Pancreas (tissue), 10 donors: ENCODE measurements around the gene TLCD2. TPM values are rescaled to one million over a fixed set of nuclear protein-coding genes. Genes with fewer than 3 reads are reported as not detected.

Experiments used
- ATAC-seq, 4 donors: fragments of 200-7000 bp; cut with Tn5 transposase; one replicate each; pipeline versions ENCODE4 v1.8.0 to v1.9.1; 2020; ENCODE audit warnings: mild to moderate bottlenecking in 4 of 4, moderate library complexity in 4 of 4
- DNase-seq, 6 donors: peaks; one replicate each; pipeline ENCODE4 v3.0.0-alpha.2; 2020
- FAIRE-seq: peaks from 2 replicates; lab custom pipeline; 2012; peaks lifted over from hg19 to GRCh38; lab: Jason Lieb, UNC
- H3K27ac ChIP-seq, 4 donors: fragments of 200-600 bp; sonication (generic); 1 replicate in 3 of 4; 2 replicates in 1 of 4; pipeline versions ENCODE4 v1.5.0 to v1.8.0; 2020
- H3K27me3 ChIP-seq, 4 donors: fragments of 200-600 bp; one replicate each; pipeline ENCODE4 v1.8.0; 2021
- H3K36me3 ChIP-seq, 3 donors: fragments of 200-600 bp; sonication (generic) in 1 of 3; one replicate each; pipeline versions ENCODE4 v1.5.0 to v1.8.0; 2020 to 2021
- H3K4me1 ChIP-seq, 3 donors: fragments of 200-600 bp; one replicate each; pipeline ENCODE4 v1.8.0; 2021
- H3K4me3 ChIP-seq, 4 donors: fragments of 200-600 bp; sonication (generic) in 2 of 4; one replicate each; pipeline versions ENCODE4 v1.5.0 to v1.8.0; 2020 to 2021
- H3K9me3 ChIP-seq, 4 donors: fragments of 200-600 bp; one replicate each; pipeline ENCODE4 v1.8.0; 2021
- CTCF ChIP-seq, 4 donors: fragments of 200-600 bp; sonication (generic) in 3 of 4; IDR thresholded peaks; one replicate each; pipeline versions ENCODE4 v1.5.0 to v1.8.0; 2021; ENCODE audit warnings: antibody characterized with exemption in 4 of 4
- WGBS, 2 donors: extraction: QIAGEN DNeasy Blood & Tissue Kit; methylation state at CpG; one replicate each; pipeline ENCODE4 v1.1.7; 2013; 5-methylcytosine and 5-hydroxymethylcytosine counted together
- intact Hi-C, 3 donors: fragments of 100-400 bp; cut with DNase I; formaldehyde crosslinking; loops; one replicate each; pipeline versions ENCODE4 v1.11.1 to v1.14.2; 2022
- polyA plus RNA-seq, 2 donors: library from polyadenylated mRNA; stranded (reverse); fragments of 200-250 nt; gene quantifications; one replicate each; pipeline ENCODE4 v1.2.3, GENCODE V29; 2013
- total RNA-seq, 6 donors: library from RNA; stranded (reverse); fragmentation: NEBNext Ultra II Directional in 4 of 6; extraction: Animal tissue kit (Norgen Biotek cat#: 25700) in 4 of 6; gene quantifications; one replicate each; pipeline versions ENCODE4 v1.2.1 to v1.2.4, GENCODE V29; 2021 to 2023
- donor health status: healthy with polysubstance abuse.
- donor health status: DM: no; HTN: no; CAD: no; lungs with moderate emphysema.
- donor health status: DM: no; HTN: no; CAD: no.
- donor health status: control.
- donor health status: control.
- donor health status: Bipolar disorder and iron deficiency.
- donor health status: DM: yes; HTN: yes; CAD: no.
- donor health status: DM: no; HTN: no; CAD: no.
- donor health status: DM: no; HTN: no; CAD: no.
- donor health status: DM: yes; HTN: yes; CAD: no.

TLCD2 gene
- total and polyA plus RNA-seq, 8 donors: 0.56 to 2.8 (median 1.4) TPM

- DNase-seq (no peak), ATAC-seq (no peak), FAIRE-seq (no peak)
- H3K36me3 ChIP-seq: no peaks in the 10 kb centered on the region
- H3K4me1 ChIP-seq: no peaks in the 10 kb centered on the region
- no peaks in the 10 kb centered on the region for H3K27me3 ChIP-seq
- 86 to 90% methylated on average over 9 of the region's 9 CpGs for WGBS, 2 donors
- no peaks in the 10 kb centered on the region for H3K9me3 ChIP-seq
- H3K27ac ChIP-seq: no peak overlapping the region
- intact Hi-C loops: no loop called here
- H3K4me3 ChIP-seq: no peak overlapping the region
- no peak for TF ChIP-seq CTCF (IDR thresholded peaks at IDR 0.05)
Measured at GRCh38 chr17:1750628-1751027, 40.5 kb upstream of the TLCD2 start.

- peak overlapping the region in 1 of 4 donors; percentile 17 for H3K27ac ChIP-seq
Measured at GRCh38 chr17:1746975-1747543, 36.9 kb upstream of the TLCD2 start.

GRCh38 chr17:1745513-1746020, 35.4 kb upstream of the TLCD2 start:
- no peak overlapping the region for H3K27ac ChIP-seq
- ATAC-seq: no peak
- no peak for FAIRE-seq

More at GRCh38 chr17:1746975-1747543, 36.9 kb upstream of the TLCD2 start:
- H3K4me3 ChIP-seq: no peak overlapping the region
- ATAC-seq (peak in 3 of 4 donors; percentile 57 to 81 (median 74)), DNase-seq (peak in 3 of 6 donors; percentile 45 to 75 (median 74)), FAIRE-seq (no peak)
- H3K36me3 ChIP-seq: no peaks in the 10 kb centered on the region
- no peaks in the 10 kb centered on the region for H3K27me3 ChIP-seq
- no peaks in the 10 kb centered on the region for H3K9me3 ChIP-seq
- no peaks in the 10 kb centered on the region for H3K4me1 ChIP-seq
- TF ChIP-seq CTCF (IDR thresholded peaks at IDR 0.05): no peak
- 66 to 79% methylated on average over 22 of the region's 22 CpGs for WGBS, 2 donors
- intact Hi-C loops: no loop called here

GRCh38 chr17:1744551-1745512, 34.7 kb upstream of the TLCD2 start:
- DNase-seq (peak in 1 of 6 donors; percentile 57), ATAC-seq (no peak), FAIRE-seq (no peak)
- H3K4me3 ChIP-seq: no peak overlapping the region
- no peaks in the 10 kb centered on the region for H3K27me3 ChIP-seq
- no peaks in the 10 kb centered on the region for H3K9me3 ChIP-seq
- H3K27ac ChIP-seq: no peak overlapping the region
- no peaks in the 10 kb centered on the region for H3K36me3 ChIP-seq
- WGBS, 2 donors: 73 to 79% methylated on average over 28 to 29 of the region's 29 CpGs
- no peaks in the 10 kb centered on the region for H3K4me1 ChIP-seq
- no peak for TF ChIP-seq CTCF (IDR thresholded peaks at IDR 0.05)
- intact Hi-C loops: no loop called here

More at GRCh38 chr17:1745513-1746020, 35.4 kb upstream of the TLCD2 start:
- Histone ChIP-seq H3K36me3 (no peaks in the 10 kb centered on the region), H3K9me3 (no peaks in the 10 kb centered on the region), H3K4me1 (no peaks in the 10 kb centered on the region), H3K27me3 (no peaks in the 10 kb centered on the region), H3K4me3 (no peak overlapping the region)
- WGBS, 2 donors: 89 to 92% methylated on average over 12 of the region's 12 CpGs
- DNase-seq: no peak
- intact Hi-C loops: no loop called here
- no peak for TF ChIP-seq CTCF (IDR thresholded peaks at IDR 0.05)
